NCI-H2029 (cell line): Measurements from ENCODE around the gene DIP2B.

ENCODE experiments used
- DNase-seq: peaks from one replicate; lab custom pipeline; 2025; lab: John Stamatoyannopoulos, UW

Gene DIP2B

DNA sequence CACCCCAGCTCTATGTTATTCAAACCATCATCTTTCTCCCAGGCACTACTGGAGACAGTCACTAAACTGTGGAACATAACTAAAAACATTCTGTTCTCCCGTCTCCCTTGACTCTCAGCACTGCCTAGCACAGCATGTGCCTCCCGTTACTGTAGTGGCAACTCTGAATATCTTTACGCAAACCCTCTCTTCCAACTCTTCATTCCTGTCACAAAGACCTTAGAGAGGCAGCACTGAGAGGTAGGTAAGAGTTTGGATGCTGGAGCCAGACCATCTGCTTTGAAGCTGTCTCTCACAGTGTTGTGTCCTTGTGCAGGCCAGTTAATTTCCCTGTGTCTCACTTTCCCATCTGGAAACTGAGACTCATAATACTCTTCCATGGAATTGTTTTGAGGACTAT is 108.1 kb downstream of the DIP2B start:
- no peak for DNase-seq

DNA sequence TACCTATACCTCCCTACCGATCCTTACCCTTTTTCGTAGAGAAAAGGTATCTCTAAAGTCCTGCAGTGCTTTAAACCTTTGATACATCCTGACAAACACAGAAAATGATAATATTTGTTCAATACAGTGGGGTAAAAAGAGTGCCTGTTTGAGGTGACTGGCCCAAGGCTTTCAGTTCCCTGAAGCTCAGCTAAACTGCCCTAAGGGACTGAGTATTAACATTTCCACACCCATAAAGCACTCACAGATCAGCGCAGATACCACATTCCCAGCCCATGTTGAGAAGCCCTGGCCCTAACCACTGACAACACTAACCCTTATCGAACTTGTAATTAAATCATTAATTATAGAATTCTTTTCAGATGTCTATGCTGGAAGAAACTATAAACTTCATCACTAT is 108.7 kb downstream of the DIP2B start:
- DNase-seq = no peak

DNA sequence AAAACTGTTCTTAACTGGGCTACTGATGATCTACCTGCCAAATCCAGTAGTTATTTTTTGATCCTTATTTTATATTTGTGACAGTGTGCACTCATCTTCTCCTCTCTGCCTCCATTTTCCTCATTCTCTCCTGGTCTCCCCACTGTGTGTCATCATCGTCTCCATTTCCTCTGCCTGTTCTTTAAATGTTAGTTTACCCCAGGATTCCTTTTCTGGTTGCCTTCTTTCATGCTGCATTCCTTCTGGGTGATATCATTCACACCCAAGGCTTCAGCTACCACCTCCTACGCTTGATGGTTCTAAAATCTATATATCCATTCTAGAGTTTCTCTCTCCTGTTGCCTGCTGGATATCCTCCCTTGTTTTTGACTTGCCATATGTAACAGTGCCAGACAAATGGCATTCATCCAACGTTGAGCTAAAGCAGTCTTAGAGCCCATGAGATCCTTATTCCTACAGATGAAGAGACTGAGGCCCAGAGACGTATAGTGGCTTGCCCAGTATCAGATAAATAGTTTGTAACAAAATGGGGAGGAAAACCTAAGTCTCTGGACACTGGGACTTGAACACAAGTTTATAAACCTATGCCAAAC is 109.5 kb downstream of the DIP2B start:
- DNase-seq = no peak

DNA sequence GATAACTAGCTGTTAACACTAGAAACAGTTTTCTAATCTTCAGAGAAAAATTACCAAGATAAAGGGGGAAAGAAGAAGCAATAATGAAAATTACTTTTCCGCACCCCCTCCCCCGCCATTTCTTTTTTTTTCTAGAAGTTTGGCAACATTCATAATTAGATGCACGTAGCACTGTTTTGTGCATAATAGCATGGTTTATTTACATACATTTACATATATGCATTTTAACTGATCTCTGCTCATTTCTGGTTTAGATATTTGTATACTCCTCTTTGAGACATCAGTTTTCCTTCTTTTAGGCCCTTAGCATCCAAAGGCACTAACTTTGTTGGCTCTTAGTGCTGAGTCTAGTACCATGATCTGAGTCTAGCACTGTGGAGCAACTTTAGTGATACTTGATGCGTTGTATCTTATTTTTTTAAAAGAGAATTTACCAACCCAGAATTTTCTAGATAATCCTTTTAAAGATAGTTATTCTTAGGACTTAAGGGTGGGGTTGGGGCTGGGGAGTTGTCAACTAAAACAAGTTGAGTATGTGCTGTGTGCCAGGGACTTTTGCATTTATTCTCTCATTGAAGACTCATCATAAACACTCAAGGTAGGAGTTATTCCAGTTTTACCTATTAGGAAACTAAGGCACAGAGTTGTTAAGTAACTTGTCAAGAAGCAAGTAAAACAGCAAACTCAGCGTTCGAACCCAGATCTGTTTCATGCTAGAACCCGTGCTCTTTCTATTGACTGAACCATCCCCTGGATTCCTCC is 110.5 kb downstream of the DIP2B start:
- DNase-seq = no peak

DNA sequence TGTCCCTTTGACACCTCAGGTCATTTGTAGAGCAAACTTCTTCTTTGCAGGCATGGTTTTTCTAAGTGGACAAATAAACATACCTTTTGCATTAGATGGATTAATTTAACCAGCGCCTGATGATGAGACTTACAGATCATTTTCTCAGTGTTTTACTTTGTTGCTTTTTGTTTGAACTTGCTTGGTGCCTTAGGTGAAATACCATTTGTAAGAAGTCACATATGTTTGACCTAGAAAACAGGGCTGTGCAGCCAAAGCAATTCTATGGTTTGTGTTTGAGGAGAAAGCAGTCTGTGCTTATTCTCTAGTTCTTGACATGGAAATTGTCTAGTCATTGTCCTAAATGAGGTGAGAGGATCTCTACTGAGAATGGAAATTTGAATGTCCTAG is 111.1 kb downstream of the DIP2B start:
- DNase-seq = no peak

GRCh38 chr12:50617657-50618056 is 112.9 kb downstream of the DIP2B start:
- DNase-seq = no peak

DNA sequence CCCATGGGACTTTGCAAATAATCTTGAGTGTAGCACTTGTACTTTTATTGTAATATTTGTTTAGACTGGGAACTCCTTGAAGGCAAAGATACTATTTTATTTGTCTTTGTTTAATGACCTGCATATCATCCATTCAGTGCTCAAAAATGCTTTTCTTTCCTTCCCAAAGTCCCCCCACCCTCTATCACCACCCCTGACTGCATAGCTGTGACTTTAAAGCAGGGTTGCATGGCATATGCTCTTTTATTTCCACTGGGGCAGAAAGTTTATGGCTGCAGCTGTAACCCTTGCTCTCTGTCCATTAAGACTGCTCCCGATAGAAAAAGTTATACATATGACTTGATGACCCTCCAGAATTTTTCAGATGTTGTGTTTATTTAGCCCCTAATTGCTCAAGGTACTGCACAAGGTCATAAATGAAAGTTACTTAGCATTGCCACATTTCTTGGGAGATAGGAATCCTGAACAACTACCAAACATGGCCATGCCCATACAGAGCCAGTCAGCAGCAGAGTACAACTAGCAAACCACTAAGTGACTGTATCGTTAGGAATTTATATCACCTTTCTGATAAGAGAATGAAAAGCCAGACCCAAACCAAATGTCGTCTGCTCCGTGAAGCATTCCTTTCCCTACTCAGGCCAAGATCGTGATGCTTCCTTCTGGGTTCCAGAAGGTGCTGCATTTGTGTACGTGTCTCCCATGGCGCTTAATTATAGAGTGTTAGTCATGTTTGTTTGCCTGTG is 114.3 kb downstream of the DIP2B start:
- DNase-seq = no peak

DNA sequence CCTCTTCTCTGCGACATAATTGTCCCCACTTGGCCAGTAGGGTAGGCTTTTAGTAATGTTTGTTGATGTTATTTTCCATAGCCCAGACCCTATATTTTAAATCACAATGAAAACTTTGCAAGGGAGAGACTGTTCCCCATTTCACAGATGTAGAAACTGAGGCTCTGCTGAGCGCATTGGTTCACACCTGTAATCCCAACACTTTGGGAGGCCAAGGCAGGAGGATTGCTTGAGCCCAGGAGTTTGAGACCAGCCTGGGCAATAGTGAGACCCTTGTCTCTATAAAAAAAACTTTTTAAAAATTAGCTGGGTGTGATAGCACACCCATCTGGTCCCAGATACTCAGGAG is 114.8 kb downstream of the DIP2B start:
- DNase-seq = no peak

- DNase-seq = peak; percentile 35
Measured at GRCh38 chr12:50620109-50620977, 115.6 kb downstream of the DIP2B start.

- DNase-seq = no peak
Measured at GRCh38 chr12:50620978-50621360, 116.2 kb downstream of the DIP2B start.

- peak; percentile 17 for DNase-seq
Measured at GRCh38 chr12:50621399-50622300, 116.9 kb downstream of the DIP2B start.

GRCh38 chr12:50625029-50625925 is 120.5 kb downstream of the DIP2B start:
- no peak for DNase-seq

- DNase-seq = no peak
Measured at GRCh38 chr12:50626026-50626425, 121.2 kb downstream of the DIP2B start.

DNA sequence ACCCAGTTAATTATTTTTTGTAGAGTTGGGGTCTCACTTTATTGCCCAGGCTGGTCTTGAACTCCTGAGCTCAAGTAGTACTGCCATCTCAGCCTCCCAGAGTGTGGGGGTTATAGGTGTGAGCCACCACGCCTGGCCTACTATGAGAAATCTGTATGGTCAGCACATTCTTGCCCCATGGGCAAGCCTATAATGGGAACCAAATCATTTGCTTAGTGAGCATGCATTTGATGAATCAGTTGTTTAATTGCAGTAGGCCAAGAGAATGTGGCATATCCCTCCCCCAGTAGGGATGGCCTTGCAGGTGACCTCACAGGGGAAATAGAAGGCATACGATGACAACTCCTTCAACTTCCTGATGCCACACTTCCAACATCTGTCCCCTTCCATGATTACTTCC is 122.7 kb downstream of the DIP2B start:
- DNase-seq = no peak

GRCh38 chr12:50628394-50628793 is 123.6 kb downstream of the DIP2B start:
- no peak for DNase-seq

GRCh38 chr12:50633955-50634354 is 129.2 kb downstream of the DIP2B start:
- no peak for DNase-seq

- no peak for DNase-seq
Measured at GRCh38 chr12:50634379-50634778, 129.6 kb downstream of the DIP2B start.

DNA sequence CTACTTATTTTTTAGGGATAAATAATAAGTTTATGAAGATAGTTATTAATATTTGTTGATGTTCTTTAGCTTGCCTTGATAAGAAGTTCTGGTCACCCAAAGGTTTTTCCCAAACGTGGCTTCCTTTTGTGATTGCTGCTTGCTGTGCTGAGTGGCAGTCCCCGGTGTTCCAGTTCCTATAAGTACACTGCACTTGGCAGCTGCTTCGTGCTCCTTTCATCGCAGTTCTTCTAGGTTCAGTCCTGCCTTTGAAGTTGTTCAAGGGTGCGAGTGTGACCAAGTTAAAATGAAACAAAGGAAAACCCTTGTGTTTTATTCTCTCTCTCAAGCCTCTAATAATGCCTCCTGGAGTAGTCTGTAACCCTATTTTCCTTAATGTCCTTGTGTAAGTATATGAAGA is 130.6 kb downstream of the DIP2B start:
- DNase-seq = no peak

- no peak for DNase-seq
Measured at GRCh38 chr12:50635857-50636256, 131.1 kb downstream of the DIP2B start.

DNA sequence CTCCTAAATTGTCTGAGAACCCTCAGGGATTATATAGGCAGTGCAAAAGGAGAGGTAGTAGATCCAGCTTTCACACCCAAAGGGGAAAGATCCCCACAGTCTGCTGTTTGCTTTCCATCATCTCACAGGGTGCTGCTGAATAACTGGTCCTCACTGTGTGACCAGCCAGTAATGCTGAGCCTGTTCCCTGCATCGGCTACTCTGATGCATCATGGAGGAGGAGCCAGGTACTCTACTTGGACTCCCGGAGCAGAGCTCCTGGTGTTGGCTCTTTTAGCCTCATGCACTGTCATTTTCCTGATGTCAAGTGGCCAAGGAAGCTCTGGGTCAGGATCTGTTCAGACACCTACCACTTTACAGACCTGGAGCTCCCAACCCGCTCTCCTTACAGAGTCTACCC is 131.7 kb downstream of the DIP2B start:
- DNase-seq = no peak
